ENCODE data around the gene NOB1.

DNA sequence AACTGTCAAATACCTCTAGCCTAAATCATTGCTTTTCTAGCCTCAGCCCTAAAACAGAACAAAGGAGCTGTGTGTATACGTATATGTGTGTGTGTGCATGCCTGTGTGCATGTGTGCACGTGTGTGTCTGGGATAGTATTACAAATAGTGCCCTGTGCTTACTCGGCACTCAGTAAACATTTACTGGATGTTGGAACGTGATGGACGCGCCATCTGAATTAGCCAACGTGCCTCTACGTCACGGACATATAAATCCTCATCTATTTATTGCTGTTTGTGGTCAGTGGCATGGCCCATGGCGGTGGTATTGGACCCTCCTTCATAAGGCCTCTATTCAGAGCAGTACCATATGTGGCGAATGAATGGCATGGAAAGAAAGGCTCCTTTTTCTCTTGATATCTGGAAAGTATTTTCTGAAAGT lies 44.9 kb upstream of the NOB1 start:
- TF ChIP-seq GABPB1 (CRISPR knock-in tag; IDR thresholded peaks at IDR 0.05) (no peak), CBFA2T2 (conservative IDR thresholded peaks at IDR 0.05) (no peak), BCOR (IDR thresholded peaks at IDR 0.05) (no peak)
- TF ChIP-seq, protein P1, sequence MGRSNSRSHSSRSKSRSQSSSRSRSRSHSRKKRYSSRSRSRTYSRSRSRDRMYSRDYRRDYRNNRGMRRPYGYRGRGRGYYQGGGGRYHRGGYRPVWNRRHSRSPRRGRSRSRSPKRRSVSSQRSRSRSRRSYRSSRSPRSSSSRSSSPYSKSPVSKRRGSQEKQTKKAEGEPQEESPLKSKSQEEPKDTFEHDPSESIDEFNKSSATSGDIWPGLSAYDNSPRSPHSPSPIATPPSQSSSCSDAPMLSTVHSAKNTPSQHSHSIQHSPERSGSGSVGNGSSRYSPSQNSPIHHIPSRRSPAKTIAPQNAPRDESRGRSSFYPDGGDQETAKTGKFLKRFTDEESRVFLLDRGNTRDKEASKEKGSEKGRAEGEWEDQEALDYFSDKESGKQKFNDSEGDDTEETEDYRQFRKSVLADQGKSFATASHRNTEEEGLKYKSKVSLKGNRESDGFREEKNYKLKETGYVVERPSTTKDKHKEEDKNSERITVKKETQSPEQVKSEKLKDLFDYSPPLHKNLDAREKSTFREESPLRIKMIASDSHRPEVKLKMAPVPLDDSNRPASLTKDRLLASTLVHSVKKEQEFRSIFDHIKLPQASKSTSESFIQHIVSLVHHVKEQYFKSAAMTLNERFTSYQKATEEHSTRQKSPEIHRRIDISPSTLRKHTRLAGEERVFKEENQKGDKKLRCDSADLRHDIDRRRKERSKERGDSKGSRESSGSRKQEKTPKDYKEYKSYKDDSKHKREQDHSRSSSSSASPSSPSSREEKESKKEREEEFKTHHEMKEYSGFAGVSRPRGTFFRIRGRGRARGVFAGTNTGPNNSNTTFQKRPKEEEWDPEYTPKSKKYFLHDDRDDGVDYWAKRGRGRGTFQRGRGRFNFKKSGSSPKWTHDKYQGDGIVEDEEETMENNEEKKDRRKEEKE (IDR thresholded peaks at IDR 0.05; ENCODE audit: borderline replicate concordance in 1 of 2, control insufficient read depth in 1 of 2, low read depth in 2 of 2, low read length in 1 of 2): no peak
- TF ChIP-seq, protein P2, sequence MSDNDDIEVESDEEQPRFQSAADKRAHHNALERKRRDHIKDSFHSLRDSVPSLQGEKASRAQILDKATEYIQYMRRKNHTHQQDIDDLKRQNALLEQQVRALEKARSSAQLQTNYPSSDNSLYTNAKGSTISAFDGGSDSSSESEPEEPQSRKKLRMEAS (CRISPR knock-in tag; IDR thresholded peaks at IDR 0.05): no peak

All from K562 (cell line).